Prostate gland (tissue), 2 donors: ENCODE data around the gene YWHAQ. TPM values are rescaled to one million over a fixed set of nuclear protein-coding genes. Genes with fewer than 3 reads are reported as not detected.

Source experiments
- DNase-seq: peaks from one replicate; pipeline ENCODE4 v3.0.0-alpha.2; 2019; ENCODE audit warnings: low spot score
- H3K27ac ChIP-seq, 2 donors: fragments of 200-600 bp; sonication (generic); 2 replicates each; pipeline ENCODE4 v1.5.1; 2017 to 2019
- H3K27me3 ChIP-seq: fragments of 200-600 bp; sonication (generic); replicated peaks from 2 replicates; pipeline ENCODE4 v1.5.1; 2019; ENCODE audit not compliant: insufficient read depth
- H3K36me3 ChIP-seq, 2 donors: fragments of 200-600 bp; sonication (generic); 1 replicate in 1 of 2; 2 replicates in 1 of 2; pipeline versions ENCODE4 v1.5.1 to v1.8.1; 2017 to 2019
- H3K4me1 ChIP-seq: fragments of 200-600 bp; sonication (generic); replicated peaks from 2 replicates; pipeline ENCODE4 v1.5.1; 2019
- H3K4me3 ChIP-seq, 2 donors: fragments of 200-600 bp; sonication (generic); 2 replicates each; pipeline ENCODE4 v1.5.1; 2017 to 2019
- H3K9me3 ChIP-seq: fragments of 200-600 bp; sonication (generic); 2 replicates; pipeline ENCODE4 v1.5.1; 2017
- CTCF ChIP-seq, 4 experiments: fragments of 200-600 bp in 2 of 4; fragments of 450-650 bp in 2 of 4; sonication (generic) in 2 of 4; IDR thresholded peaks; 1 replicate in 3 of 4; 2 replicates in 1 of 4; pipeline ENCODE4 v1.5.1; 2016 to 2019; ENCODE audit warnings: antibody characterized with exemption in 4 of 4, mild to moderate bottlenecking in 2 of 4, moderate library complexity in 2 of 4
- POLR2A ChIP-seq: fragments of 450-650 bp; IDR thresholded peaks from one replicate; pipeline ENCODE4 v1.6.1; 2016; ENCODE audit warnings: antibody characterized with exemption, mild to moderate bottlenecking
- POLR2AphosphoS5 ChIP-seq: sonication (generic); formaldehyde crosslinking; IDR thresholded peaks from one replicate; pipeline ENCODE4 v1.6.1; 2017; ENCODE audit warnings: antibody characterized with exemption
- WGBS: methylation state at CpG from one replicate; pipeline ENCODE4 v1.1.5; 2018; 5-methylcytosine and 5-hydroxymethylcytosine counted together
- intact Hi-C: fragments of 100-400 bp; cut with DNase I; formaldehyde crosslinking; loops from one replicate; pipeline ENCODE4 v1.14.2; 2022
- total RNA-seq, 2 donors: library from RNA; depleted of rRNA; stranded (reverse); fragments of >200 nt; gene quantifications; one replicate each; pipeline ENCODE4 v1.1.0, GENCODE V29; 2016

YWHAQ gene
- total RNA-seq, 2 donors from 2014 or later = 208 to 248 TPM

- 93% methylated on average over 1 of the region's 1 CpG for WGBS
- Histone ChIP-seq H3K4me3 (no peak overlapping the region), H3K36me3 (no peaks in the 10 kb centered on the region), H3K4me1 (no peaks in the 10 kb centered on the region), H3K9me3 (no peaks in the 10 kb centered on the region), H3K27ac (no peak overlapping the region), H3K27me3 (no peaks in the 10 kb centered on the region)
- TF ChIP-seq CTCF (IDR thresholded peaks at IDR 0.05) (no peak), POLR2A (no peak), POLR2AphosphoS5 (no peak)
- intact Hi-C loops = no loop called here
- no peak for DNase-seq
Observed at GRCh38 chr2:9652267-9652666, 21.5 kb upstream of the YWHAQ start.

GRCh38 chr2:9650119-9650821 is 19.5 kb upstream of the YWHAQ start:
- Histone ChIP-seq H3K27me3 (no peaks in the 10 kb centered on the region), H3K9me3 (no peaks in the 10 kb centered on the region), H3K27ac (no peak overlapping the region), H3K36me3 (no peaks in the 10 kb centered on the region), H3K4me3 (no peak overlapping the region), H3K4me1 (peaks cover 4% of the 10 kb centered on the region)
- intact Hi-C loops = no loop called here
- DNase-seq = no peak
- 86% methylated on average over 4 of the region's 4 CpGs for WGBS
- TF ChIP-seq CTCF (IDR thresholded peaks at IDR 0.05) (no peak), POLR2A (no peak)

- TF ChIP-seq POLR2AphosphoS5 (no peak), CTCF (IDR thresholded peaks at IDR 0.05) (no peak), POLR2A (no peak)
- 65% methylated on average over 6 of the region's 6 CpGs for WGBS
- H3K27ac ChIP-seq = no peak overlapping the region
- peaks cover 9% of the 10 kb centered on the region for H3K4me1 ChIP-seq
- H3K4me3 ChIP-seq = no peak overlapping the region
- no peaks in the 10 kb centered on the region for H3K36me3 ChIP-seq
- intact Hi-C loops = no loop called here
- DNase-seq = no peak
- no peaks in the 10 kb centered on the region for H3K27me3 ChIP-seq
- H3K9me3 ChIP-seq = no peaks in the 10 kb centered on the region
Observed at GRCh38 chr2:9649261-9649660, 18.5 kb upstream of the YWHAQ start.

- DNase-seq = no peak
- Histone ChIP-seq H3K4me1 (peaks cover 11% of the 10 kb centered on the region), H3K27me3 (no peaks in the 10 kb centered on the region), H3K36me3 (no peaks in the 10 kb centered on the region), H3K4me3 (no peak overlapping the region), H3K27ac (no peak overlapping the region), H3K9me3 (no peaks in the 10 kb centered on the region)
- intact Hi-C loops = no loop called here
- WGBS = 72% methylated on average over 10 of the region's 10 CpGs
- TF ChIP-seq POLR2A (no peak), CTCF (IDR thresholded peaks at IDR 0.05) (no peak), POLR2AphosphoS5 (no peak)
Observed at GRCh38 chr2:9648821-9649220, 18.0 kb upstream of the YWHAQ start.

- no peak for DNase-seq
- TF ChIP-seq POLR2A (no peak), POLR2AphosphoS5 (no peak), CTCF (IDR thresholded peaks at IDR 0.05) (no peak)
- Histone ChIP-seq H3K36me3 (no peaks in the 10 kb centered on the region), H3K9me3 (no peaks in the 10 kb centered on the region), H3K4me1 (peaks cover 14% of the 10 kb centered on the region), H3K4me3 (no peak overlapping the region), H3K27me3 (no peaks in the 10 kb centered on the region), H3K27ac (no peak overlapping the region)
- 77% methylated on average over 6 of the region's 6 CpGs for WGBS
- intact Hi-C loops = no loop called here
Observed at GRCh38 chr2:9647884-9648283, 17.1 kb upstream of the YWHAQ start.
